Ecto neural progenitor cell (in vitro differentiated cells): ENCODE measurements around the gene BCAS3.
A peak's percentile ranks its signal among the peaks of the same experiment; 100 is the strongest.
"Not testable (repeated sequence)": the region's sequence is repeated elsewhere in the genome, so short reads cannot be mapped to it uniquely, and the experiment has no call there.

ENCODE experiments used
- DNase-seq: peaks from one replicate; pipeline ENCODE4 v3.0.0-alpha.2; 2018; ENCODE audit warnings: low spot score

BCAS3 gene

GRCh38 chr17:61422116-61422799, 744.6 kb downstream of the BCAS3 start:
- DNase-seq, result no peak

- DNase-seq, result no peak
Observed at GRCh38 chr17:61422869-61423268, 745.2 kb downstream of the BCAS3 start.

GRCh38 chr17:61423967-61424649, 746.5 kb downstream of the BCAS3 start:
- no peak for DNase-seq

GRCh38 chr17:61425682-61426481, 748.2 kb downstream of the BCAS3 start:
- peak; percentile 55 for DNase-seq

- DNase-seq, result no peak
Observed at GRCh38 chr17:61426482-61427304, 749.0 kb downstream of the BCAS3 start.

GRCh38 chr17:61427567-61427966, 749.9 kb downstream of the BCAS3 start:
- DNase-seq, result no peak

GRCh38 chr17:61429274-61429673, 751.6 kb downstream of the BCAS3 start:
- no peak for DNase-seq

- DNase-seq, result not testable (repeated sequence)
Observed at GRCh38 chr17:61429831-61430230, 752.2 kb downstream of the BCAS3 start.

GRCh38 chr17:61431594-61432311, 754.1 kb downstream of the BCAS3 start:
- no peak for DNase-seq

GRCh38 chr17:61436273-61436672, 758.6 kb downstream of the BCAS3 start:
- DNase-seq, result no peak

GRCh38 chr17:61436995-61437704, 759.5 kb downstream of the BCAS3 start:
- DNase-seq, result no peak

GRCh38 chr17:61440697-61441096, 763.0 kb downstream of the BCAS3 start:
- DNase-seq, result no peak

GRCh38 chr17:61441507-61441906, 763.9 kb downstream of the BCAS3 start:
- not testable (repeated sequence) for DNase-seq

GRCh38 chr17:61442136-61442775, 764.6 kb downstream of the BCAS3 start:
- no peak for DNase-seq
